ENCODE data around the gene FAN1. TPM values are rescaled to one million over a fixed set of nuclear protein-coding genes. Genes with fewer than 3 reads are reported as not detected.

FAN1 gene
- total RNA-seq, 1 experiment from 2014 or later = 43.1 TPM

DNA sequence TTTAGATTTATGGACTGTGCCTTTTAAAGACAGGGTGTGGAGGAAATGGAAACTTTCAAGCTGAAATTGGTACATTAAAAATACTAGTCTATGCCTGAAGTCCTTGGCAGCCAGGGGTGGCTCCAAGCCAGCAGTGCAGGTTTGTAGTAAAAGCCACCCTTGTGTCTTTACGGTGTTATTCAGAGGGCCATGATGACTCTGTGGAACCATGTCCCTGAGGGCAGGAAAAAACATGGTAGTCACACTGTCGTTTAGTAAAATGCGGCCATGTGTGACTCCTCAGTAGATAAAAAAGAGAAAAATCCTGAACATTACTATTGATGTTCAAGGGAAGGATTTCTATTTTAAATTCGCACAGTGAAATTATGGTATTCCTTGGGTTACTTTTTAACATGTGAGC, 2.7 kb downstream of the FAN1 start:
- no peak overlapping the region for H3K4me2 ChIP-seq (ENCODE audit: low read depth, low read length, poor library complexity, severe bottlenecking)
- H3K9me2 ChIP-seq (replicated peaks; ENCODE audit: insufficient read depth, low read length) = no peaks in the 10 kb centered on the region
- H3K27me3 ChIP-seq (ENCODE audit: low read length) = no peaks in the 10 kb centered on the region
- DNase-seq = no peak
- H3K4me3 ChIP-seq (ENCODE audit: low read length) = no peak overlapping the region
- no peaks in the 10 kb centered on the region; the same call in 1 of the 2 replicates for H3K79me2 ChIP-seq (ENCODE audit: low read length)
- no peak overlapping the region for H3K27ac ChIP-seq (ENCODE audit: low read length)
- no peaks in the 10 kb centered on the region for H4K20me1 ChIP-seq (ENCODE audit: insufficient read depth, low read depth, low read length)
- no peak overlapping the region for H2AFZ ChIP-seq (ENCODE audit: low read length)
- H3K9ac ChIP-seq (ENCODE audit: low read length) = no peak overlapping the region
- H3K4me1 ChIP-seq (ENCODE audit: low read length) = peaks cover 5% of the 10 kb centered on the region
- H3K36me3 ChIP-seq (ENCODE audit: insufficient read depth, low read length) = peaks cover 19% of the 10 kb centered on the region; the same call in 1 of the 2 replicates
- no peaks in the 10 kb centered on the region for H3K9me3 ChIP-seq (ENCODE audit: low read length)

DNA sequence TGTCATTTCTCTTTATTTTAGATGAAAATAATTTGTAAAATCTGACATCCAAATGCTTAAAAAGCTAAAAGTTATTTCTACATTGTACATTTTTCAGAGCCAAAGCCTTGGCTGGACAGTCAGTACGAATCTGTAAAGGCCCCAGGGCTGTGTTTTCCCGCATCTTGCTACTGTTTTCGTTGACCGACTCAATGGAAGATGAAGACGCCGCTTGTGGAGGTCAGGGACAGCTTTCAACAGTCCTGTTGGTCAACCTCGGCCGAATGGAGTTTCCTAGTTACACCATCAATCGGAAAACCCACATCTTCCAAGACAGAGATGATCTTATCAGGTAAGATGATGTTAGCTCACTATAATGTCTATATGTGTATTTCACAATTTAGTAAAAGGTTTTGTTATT, 10.0 kb downstream of the FAN1 start:
- peaks cover 32% of the 10 kb centered on the region for H3K79me2 ChIP-seq (ENCODE audit: low read length)
- H3K36me3 ChIP-seq (ENCODE audit: insufficient read depth, low read length) = peaks cover 27% of the 10 kb centered on the region; the same call in 1 of the 2 replicates
- no peaks in the 10 kb centered on the region for H4K20me1 ChIP-seq (ENCODE audit: insufficient read depth, low read depth, low read length)
- no peak overlapping the region for H3K4me3 ChIP-seq (ENCODE audit: low read length)
- no peaks in the 10 kb centered on the region for H3K4me1 ChIP-seq (ENCODE audit: low read length)
- H3K4me2 ChIP-seq (ENCODE audit: low read depth, low read length, poor library complexity, severe bottlenecking) = no peak overlapping the region
- H3K9me3 ChIP-seq (ENCODE audit: low read length) = no peaks in the 10 kb centered on the region
- no peak overlapping the region for H3K27ac ChIP-seq (ENCODE audit: low read length)
- H3K9me2 ChIP-seq (replicated peaks; ENCODE audit: insufficient read depth, low read length) = no peaks in the 10 kb centered on the region
- H3K9ac ChIP-seq (ENCODE audit: low read length) = no peak overlapping the region
- no peaks in the 10 kb centered on the region for H3K27me3 ChIP-seq (ENCODE audit: low read length)
- H2AFZ ChIP-seq (ENCODE audit: low read length) = no peak overlapping the region
- no peak for DNase-seq

- Histone ChIP-seq H3K36me3 (ENCODE audit: insufficient read depth, low read length) (peaks cover 34% of the 10 kb centered on the region; the same call in 1 of the 2 replicates), H2AFZ (ENCODE audit: low read length) (no peak overlapping the region), H3K27me3 (ENCODE audit: low read length) (no peaks in the 10 kb centered on the region), H4K20me1 (ENCODE audit: insufficient read depth, low read depth, low read length) (no peaks in the 10 kb centered on the region), H3K9me2 (replicated peaks; ENCODE audit: insufficient read depth, low read length) (no peaks in the 10 kb centered on the region), H3K9ac (ENCODE audit: low read length) (no peak overlapping the region), H3K4me3 (ENCODE audit: low read length) (no peak overlapping the region), H3K4me2 (ENCODE audit: low read depth, low read length, poor library complexity, severe bottlenecking) (no peak overlapping the region), H3K4me1 (ENCODE audit: low read length) (peaks cover 6% of the 10 kb centered on the region), H3K9me3 (ENCODE audit: low read length) (no peaks in the 10 kb centered on the region), H3K27ac (ENCODE audit: low read length) (no peak overlapping the region), H3K79me2 (ENCODE audit: low read length) (peaks cover 32% of the 10 kb centered on the region)
- no peak for DNase-seq
These were observed 13.3 kb downstream of the FAN1 start for GRCh38 chr15:30917013-30917412.

- H3K27me3 ChIP-seq (ENCODE audit: low read length) = no peaks in the 10 kb centered on the region
- no peaks in the 10 kb centered on the region for H3K9me2 ChIP-seq (replicated peaks; ENCODE audit: insufficient read depth, low read length)
- H2AFZ ChIP-seq (ENCODE audit: low read length) = no peak overlapping the region
- H3K9me3 ChIP-seq (ENCODE audit: low read length) = no peaks in the 10 kb centered on the region
- peaks cover 6% of the 10 kb centered on the region for H3K4me1 ChIP-seq (ENCODE audit: low read length)
- peaks cover 32% of the 10 kb centered on the region for H3K79me2 ChIP-seq (ENCODE audit: low read length)
- no peak overlapping the region for H3K27ac ChIP-seq (ENCODE audit: low read length)
- no peaks in the 10 kb centered on the region for H4K20me1 ChIP-seq (ENCODE audit: insufficient read depth, low read depth, low read length)
- H3K36me3 ChIP-seq (ENCODE audit: insufficient read depth, low read length) = peaks cover 39% of the 10 kb centered on the region; the same call in 1 of the 2 replicates
- H3K9ac ChIP-seq (ENCODE audit: low read length) = no peak overlapping the region
- no peak overlapping the region for H3K4me2 ChIP-seq (ENCODE audit: low read depth, low read length, poor library complexity, severe bottlenecking)
- H3K4me3 ChIP-seq (ENCODE audit: low read length) = no peak overlapping the region
- DNase-seq = no peak
These were observed 14.0 kb downstream of the FAN1 start for GRCh38 chr15:30917675-30918074.

- no peaks in the 10 kb centered on the region for H3K9me2 ChIP-seq (replicated peaks; ENCODE audit: insufficient read depth, low read length)
- H3K4me2 ChIP-seq (ENCODE audit: low read depth, low read length, poor library complexity, severe bottlenecking) = no peak overlapping the region
- no peak overlapping the region for H3K27ac ChIP-seq (ENCODE audit: low read length)
- H3K36me3 ChIP-seq (ENCODE audit: insufficient read depth, low read length) = peaks cover 37% of the 10 kb centered on the region; the same call in 1 of the 2 replicates
- DNase-seq = no peak
- no peaks in the 10 kb centered on the region for H4K20me1 ChIP-seq (ENCODE audit: insufficient read depth, low read depth, low read length)
- peaks cover 6% of the 10 kb centered on the region for H3K4me1 ChIP-seq (ENCODE audit: low read length)
- H3K9ac ChIP-seq (ENCODE audit: low read length) = no peak overlapping the region
- H2AFZ ChIP-seq (ENCODE audit: low read length) = no peak overlapping the region
- no peaks in the 10 kb centered on the region for H3K9me3 ChIP-seq (ENCODE audit: low read length)
- no peak overlapping the region for H3K4me3 ChIP-seq (ENCODE audit: low read length)
- H3K27me3 ChIP-seq (ENCODE audit: low read length) = no peaks in the 10 kb centered on the region
- peaks cover 32% of the 10 kb centered on the region for H3K79me2 ChIP-seq (ENCODE audit: low read length)
These were observed 14.7 kb downstream of the FAN1 start for GRCh38 chr15:30918366-30918765.

DNA sequence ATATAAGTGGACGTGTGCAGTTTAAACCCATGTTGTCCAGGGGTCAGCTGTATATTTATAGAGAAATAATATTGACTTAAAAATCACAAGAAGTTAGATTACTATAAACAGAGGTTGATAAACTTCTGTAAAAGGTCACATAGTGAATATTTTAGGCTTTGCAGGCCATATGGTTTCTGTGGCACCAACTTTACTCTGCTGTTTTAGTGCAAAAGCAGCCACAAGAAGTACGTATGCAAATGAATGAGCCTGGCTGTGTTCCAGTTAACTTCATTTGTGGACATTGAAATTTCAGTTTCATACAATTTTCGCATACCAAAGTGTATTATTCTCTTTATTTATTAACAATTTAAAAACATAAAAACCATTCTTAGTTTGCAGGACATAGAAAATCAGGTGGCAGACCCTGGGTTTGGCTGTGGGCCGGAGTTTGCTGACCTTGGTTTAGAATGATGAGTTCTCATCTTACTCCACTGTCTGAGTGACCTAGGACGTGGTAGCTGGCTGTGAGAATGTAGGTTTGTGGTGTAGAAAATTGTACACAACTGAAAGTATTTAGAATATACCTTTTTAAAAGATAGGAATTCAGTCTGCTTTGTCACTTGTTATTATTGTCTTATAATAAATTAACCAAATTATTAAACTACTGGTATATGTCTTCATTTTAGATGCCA, 16.3 kb downstream of the FAN1 start:
- Histone ChIP-seq H3K9ac (ENCODE audit: low read length) (no peak overlapping the region), H3K4me1 (ENCODE audit: low read length) (peaks cover 6% of the 10 kb centered on the region), H3K9me3 (ENCODE audit: low read length) (no peaks in the 10 kb centered on the region), H2AFZ (ENCODE audit: low read length) (no peak overlapping the region), H3K79me2 (ENCODE audit: low read length) (peaks cover 23% of the 10 kb centered on the region), H3K4me2 (ENCODE audit: low read depth, low read length, poor library complexity, severe bottlenecking) (no peak overlapping the region), H3K9me2 (replicated peaks; ENCODE audit: insufficient read depth, low read length) (no peaks in the 10 kb centered on the region), H3K36me3 (ENCODE audit: insufficient read depth, low read length) (peaks cover 32% of the 10 kb centered on the region; the same call in 1 of the 2 replicates), H3K4me3 (ENCODE audit: low read length) (no peak overlapping the region), H4K20me1 (ENCODE audit: insufficient read depth, low read depth, low read length) (no peaks in the 10 kb centered on the region), H3K27me3 (ENCODE audit: low read length) (no peaks in the 10 kb centered on the region), H3K27ac (ENCODE audit: low read length) (no peak overlapping the region)
- no peak for DNase-seq

DNA sequence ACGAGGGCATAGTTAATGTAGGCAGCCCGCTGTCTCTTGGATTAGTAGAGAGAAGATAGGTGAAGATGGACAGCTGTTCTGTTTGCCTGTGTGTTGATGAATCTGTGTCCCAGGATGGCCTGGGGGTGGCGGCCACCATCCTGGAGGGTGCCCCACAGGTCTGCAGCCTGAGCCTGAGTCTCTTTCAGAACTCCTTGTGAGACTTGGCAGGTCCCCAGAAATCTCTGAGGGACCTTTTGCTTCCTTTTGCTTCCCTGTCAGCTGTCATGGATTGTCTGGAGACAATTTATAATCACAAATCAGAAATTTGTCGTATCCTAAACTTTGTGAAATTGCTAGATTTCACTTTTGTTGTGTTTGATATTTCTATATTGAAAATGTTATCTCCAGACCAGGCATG, 17.4 kb downstream of the FAN1 start:
- Histone ChIP-seq H3K27me3 (ENCODE audit: low read length) (no peaks in the 10 kb centered on the region), H3K4me2 (ENCODE audit: low read depth, low read length, poor library complexity, severe bottlenecking) (no peak overlapping the region), H3K27ac (ENCODE audit: low read length) (no peak overlapping the region), H3K4me3 (ENCODE audit: low read length) (no peak overlapping the region), H4K20me1 (ENCODE audit: insufficient read depth, low read depth, low read length) (no peaks in the 10 kb centered on the region), H3K9me2 (replicated peaks; ENCODE audit: insufficient read depth, low read length) (no peaks in the 10 kb centered on the region), H3K79me2 (ENCODE audit: low read length) (peaks cover 18% of the 10 kb centered on the region), H3K36me3 (ENCODE audit: insufficient read depth, low read length) (peaks cover 32% of the 10 kb centered on the region; the same call in 1 of the 2 replicates), H2AFZ (ENCODE audit: low read length) (no peak overlapping the region), H3K9ac (ENCODE audit: low read length) (no peak overlapping the region), H3K9me3 (ENCODE audit: low read length) (no peaks in the 10 kb centered on the region), H3K4me1 (ENCODE audit: low read length) (peaks cover 6% of the 10 kb centered on the region)
- no peak for DNase-seq

GRCh38 chr15:30921781-30922479, 18.2 kb downstream of the FAN1 start:
- Histone ChIP-seq H3K9ac (ENCODE audit: low read length) (no peak overlapping the region), H3K27ac (ENCODE audit: low read length) (no peak overlapping the region), H3K79me2 (ENCODE audit: low read length) (peaks cover 10% of the 10 kb centered on the region), H2AFZ (ENCODE audit: low read length) (no peak overlapping the region), H3K9me2 (replicated peaks; ENCODE audit: insufficient read depth, low read length) (no peaks in the 10 kb centered on the region), H3K4me2 (ENCODE audit: low read depth, low read length, poor library complexity, severe bottlenecking) (no peak overlapping the region), H3K4me3 (ENCODE audit: low read length) (no peak overlapping the region), H4K20me1 (ENCODE audit: insufficient read depth, low read depth, low read length) (no peaks in the 10 kb centered on the region), H3K9me3 (ENCODE audit: low read length) (no peaks in the 10 kb centered on the region), H3K36me3 (ENCODE audit: insufficient read depth, low read length) (peaks cover 32% of the 10 kb centered on the region; the same call in 1 of the 2 replicates), H3K27me3 (ENCODE audit: low read length) (no peaks in the 10 kb centered on the region), H3K4me1 (ENCODE audit: low read length) (peaks cover 6% of the 10 kb centered on the region)
- DNase-seq = no peak
